ENCODE results near the gene ARFGEF3.

The ARFGEF3 gene

GRCh38 chr6:138246650-138247440 lies 85.1 kb downstream of the ARFGEF3 start:
- no peak for DNase-seq

DNA sequence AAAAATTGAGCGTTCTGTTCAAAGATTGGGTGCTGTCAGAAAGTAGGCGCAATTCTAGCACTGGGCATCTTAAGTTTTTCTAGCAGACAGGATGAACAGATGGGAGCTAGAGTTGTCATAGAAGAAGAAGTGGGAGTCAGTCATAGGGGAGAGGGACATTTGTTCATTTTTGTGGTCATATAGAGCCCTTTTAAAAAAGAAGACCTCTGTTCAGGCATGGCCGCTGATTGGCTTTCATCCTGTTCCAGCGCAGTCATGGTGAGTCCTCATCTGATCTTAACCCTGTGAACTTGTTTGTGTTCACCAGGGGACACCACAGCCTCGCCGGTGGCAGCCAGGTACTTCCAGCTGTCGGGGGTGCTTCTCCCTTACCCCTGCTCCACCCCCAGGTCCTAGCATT lies 86.3 kb downstream of the ARFGEF3 start:
- DNase-seq, result no peak

DNA sequence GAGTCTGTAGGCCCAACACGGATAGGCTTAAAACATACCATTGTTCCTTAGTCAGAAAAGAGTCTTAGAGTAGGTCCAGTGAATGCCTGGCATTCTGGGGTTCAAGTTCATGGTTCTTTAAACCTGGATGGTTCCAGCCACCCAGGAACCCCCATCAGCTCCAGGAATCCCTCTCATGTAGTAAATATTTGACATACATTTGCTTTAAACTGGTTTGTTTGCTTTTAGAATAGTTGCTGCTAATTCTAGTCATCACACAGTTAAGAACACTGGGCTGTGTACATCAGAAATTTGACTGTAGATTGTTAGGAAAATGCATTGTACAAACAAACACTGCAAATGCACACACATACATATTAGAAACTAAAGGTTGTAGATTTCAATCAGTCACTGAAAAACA lies 87.1 kb downstream of the ARFGEF3 start:
- DNase-seq, result no peak

- no peak for DNase-seq
These were observed 88.3 kb downstream of the ARFGEF3 start for GRCh38 chr6:138250053-138250452.

DNA sequence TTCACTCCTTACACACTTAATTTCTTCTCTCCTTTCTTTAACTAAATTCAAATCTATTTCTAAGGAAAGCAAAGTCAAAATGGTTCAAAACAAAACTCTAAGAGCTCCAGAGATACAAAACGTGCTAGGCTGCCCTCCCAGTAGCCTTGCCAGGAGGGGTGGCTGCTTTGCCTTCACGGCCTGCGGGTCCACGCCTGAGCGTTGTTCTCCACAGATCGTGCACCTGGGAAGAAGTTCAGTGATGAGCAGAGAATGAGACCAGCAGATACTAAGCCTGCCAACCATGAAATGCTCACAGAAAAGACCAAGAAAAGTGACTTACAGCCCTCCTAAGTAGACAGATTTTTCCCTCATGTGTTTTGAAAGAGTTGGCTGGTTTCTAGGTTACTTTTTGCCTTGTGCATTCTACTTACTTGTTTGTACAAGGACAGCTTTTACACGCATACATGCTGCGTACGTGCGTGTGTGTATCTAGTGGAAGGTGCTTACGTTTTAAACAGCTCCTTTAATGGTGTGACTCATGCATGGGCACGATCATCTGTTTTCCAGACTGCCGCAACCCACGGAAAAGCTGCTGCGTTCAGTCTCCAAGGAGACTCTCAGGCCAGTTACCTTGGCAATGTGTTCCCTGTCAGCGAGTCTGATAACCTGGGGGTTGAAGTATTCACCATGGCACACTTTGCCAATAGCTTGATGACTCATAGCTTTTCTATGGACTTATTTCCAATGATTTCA lies 88.9 kb downstream of the ARFGEF3 start:
- no peak for DNase-seq

- no peak for DNase-seq
These were observed 92.0 kb downstream of the ARFGEF3 start for GRCh38 chr6:138253731-138254130.

DNA sequence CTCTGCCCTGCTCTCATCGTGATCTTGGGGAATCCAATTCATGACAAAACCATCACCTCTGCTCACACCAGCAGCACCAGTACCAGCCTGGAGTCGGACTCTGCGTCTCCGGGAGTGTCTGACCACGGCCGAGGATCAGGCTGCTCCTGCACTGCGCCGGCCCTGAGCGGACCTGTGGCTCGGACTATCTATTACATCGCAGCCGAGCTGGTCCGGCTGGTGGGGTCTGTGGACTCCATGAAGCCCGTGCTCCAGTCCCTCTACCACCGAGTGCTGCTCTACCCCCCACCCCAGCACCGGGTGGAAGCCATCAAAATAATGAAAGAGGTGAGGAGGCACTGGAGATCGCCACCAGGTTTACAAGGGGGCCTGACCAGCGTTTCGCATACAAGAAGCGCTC lies 93.7 kb downstream of the ARFGEF3 start:
- no peak for DNase-seq

DNA sequence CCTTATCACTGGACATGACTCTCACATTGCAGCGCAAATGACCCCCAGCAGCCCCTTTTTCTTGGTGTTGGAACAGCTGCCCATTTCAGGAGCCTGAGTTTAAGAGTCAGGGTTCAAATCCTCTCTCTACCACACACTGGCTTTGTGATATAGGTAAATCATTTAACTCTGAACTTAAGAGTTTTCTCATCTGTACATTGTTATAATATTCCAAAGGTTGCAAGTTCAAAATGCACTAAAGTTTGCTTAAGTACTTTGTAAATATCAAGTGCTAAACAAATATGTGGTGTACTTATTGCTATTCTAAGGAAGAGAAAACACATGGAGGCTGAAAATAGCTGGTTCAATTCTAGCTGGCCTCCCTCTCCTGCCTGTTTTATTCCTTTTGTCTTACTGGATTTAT lies 95.9 kb downstream of the ARFGEF3 start:
- DNase-seq, result no peak

- DNase-seq, result no peak
These were observed 96.5 kb downstream of the ARFGEF3 start for GRCh38 chr6:138258197-138258596.

DNA sequence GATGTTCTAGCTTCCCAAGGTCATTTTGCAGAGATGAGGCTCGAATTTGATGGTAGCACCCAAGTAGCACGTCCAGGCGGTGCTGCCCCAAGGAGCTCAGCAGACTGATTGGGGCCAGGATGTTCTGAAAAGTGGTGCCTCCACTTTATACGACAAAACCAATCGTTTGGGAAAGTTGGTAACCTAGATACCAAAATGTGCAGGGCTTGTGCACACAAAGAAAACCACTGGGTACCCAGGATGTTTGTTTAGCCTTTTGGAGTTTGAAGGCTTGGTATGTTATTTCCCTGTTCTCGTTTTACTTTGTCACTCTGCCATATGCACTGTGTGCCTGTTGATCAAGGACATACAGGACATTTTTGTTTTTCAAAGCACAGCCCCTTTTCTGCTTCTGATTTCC lies 97.3 kb downstream of the ARFGEF3 start:
- no peak for DNase-seq

- no peak for DNase-seq
These were observed 99.5 kb downstream of the ARFGEF3 start for GRCh38 chr6:138261116-138261780.

GRCh38 chr6:138263963-138264362 lies 102.2 kb downstream of the ARFGEF3 start:
- no peak for DNase-seq

GRCh38 chr6:138264372-138264880 lies 102.7 kb downstream of the ARFGEF3 start:
- DNase-seq, result no peak

DNA sequence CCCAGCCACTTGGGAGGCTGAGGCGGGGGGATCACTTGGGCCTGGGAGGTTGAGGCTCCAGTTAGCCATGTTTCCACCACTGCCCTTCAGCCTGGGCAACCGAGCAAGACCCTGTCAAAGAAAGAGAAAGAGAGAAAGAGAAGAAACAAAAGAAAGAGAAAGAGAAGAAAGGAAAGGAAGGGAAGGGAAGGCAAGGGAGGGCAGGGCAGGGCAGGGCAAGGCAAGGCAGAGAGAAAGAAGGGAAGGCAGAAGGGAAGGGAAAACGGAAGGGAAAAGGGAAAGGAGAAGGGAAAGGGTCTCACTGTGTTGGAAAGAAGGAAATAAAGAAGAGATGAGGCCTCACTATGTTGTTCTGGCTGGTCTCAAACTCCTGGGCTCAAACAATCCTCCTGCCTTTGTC lies 104.4 kb downstream of the ARFGEF3 start:
- DNase-seq, result no peak

- no peak for DNase-seq
These were observed 106.5 kb downstream of the ARFGEF3 start for GRCh38 chr6:138267971-138268895.

DNA sequence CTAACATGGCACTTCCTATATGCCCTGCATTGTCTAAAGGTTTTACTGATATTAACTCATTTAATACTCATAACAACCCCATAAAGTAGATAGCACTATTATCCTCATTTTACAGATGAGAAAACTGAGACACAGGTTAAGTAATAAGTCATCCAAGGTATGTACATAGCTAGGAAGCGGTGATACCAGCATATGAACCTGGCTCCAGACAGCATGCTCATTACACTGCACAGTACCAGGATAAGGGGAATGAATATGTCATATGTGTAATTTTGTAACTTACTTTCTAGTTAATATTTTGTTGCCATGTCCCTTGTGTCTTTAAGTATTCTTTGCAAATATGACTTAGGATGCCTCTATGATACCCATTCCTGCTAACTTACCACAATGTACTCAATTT lies 109.7 kb downstream of the ARFGEF3 start:
- no peak for DNase-seq

- DNase-seq, result no peak
These were observed 111.0 kb downstream of the ARFGEF3 start for GRCh38 chr6:138272533-138273315.

DNA sequence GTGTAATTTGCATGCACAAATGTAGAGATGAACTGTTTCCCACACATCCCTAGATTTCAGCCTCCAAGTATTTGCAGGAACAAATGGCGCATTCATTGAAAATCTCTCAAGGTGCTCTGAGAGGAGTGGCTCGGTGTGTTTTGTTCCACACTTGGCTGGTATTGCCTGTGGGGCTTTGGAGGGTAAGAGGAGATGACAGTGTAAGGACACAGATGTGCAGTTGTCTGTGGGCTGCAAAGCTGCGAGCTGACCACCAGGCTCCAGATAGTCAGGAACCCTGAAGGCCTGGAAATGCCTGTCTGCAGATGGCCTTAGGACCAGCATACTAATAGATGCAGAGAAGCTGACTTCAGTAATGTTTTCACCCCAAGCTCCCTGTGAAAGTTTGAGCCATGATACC lies 114.2 kb downstream of the ARFGEF3 start:
- DNase-seq, result no peak

DNA sequence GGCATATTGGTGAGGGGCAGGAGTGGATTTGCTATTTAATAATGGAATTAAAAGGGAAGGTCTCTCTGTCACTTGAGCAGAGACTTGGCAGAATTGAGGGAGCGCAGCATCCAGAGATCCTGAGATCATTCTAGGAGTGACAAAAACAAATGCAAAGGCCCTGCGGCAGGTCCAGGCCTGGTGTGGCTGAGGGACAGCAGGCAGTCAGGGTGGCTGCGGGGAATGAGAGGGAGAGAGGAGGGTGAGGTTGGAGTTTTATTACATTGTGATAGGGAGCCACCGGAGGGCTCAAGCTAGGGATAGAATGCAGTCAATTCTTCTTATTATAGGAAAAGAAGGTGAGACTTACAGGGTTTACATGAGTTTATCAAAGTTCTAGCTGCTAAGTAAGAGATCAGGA lies 116.1 kb downstream of the ARFGEF3 start:
- no peak for DNase-seq

GRCh38 chr6:138278326-138278725 lies 116.6 kb downstream of the ARFGEF3 start:
- DNase-seq, result no peak

GRCh38 chr6:138285800-138286199 lies 124.1 kb downstream of the ARFGEF3 start:
- no peak for DNase-seq

DNA sequence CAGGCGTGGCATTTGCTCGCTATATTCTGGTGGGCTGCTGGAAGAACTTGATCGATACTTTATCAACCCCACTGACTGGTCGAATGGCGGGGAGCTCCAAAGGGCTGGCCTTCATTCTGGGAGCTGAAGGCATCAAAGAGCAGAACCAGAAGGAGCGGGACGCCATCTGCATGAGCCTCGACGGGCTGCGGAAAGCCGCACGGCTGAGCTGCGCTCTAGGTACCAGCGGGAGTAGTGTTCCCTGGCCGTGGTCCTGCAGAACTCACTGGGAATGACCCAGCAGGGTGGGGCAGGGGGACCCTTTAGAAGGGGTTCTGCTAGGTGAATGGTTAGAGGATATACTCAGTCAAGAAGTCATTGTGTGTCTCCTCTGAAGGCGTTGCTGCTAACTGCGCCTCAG lies 125.0 kb downstream of the ARFGEF3 start:
- no peak for DNase-seq
